ENCODE data around the gene VPREB3.

DNA sequence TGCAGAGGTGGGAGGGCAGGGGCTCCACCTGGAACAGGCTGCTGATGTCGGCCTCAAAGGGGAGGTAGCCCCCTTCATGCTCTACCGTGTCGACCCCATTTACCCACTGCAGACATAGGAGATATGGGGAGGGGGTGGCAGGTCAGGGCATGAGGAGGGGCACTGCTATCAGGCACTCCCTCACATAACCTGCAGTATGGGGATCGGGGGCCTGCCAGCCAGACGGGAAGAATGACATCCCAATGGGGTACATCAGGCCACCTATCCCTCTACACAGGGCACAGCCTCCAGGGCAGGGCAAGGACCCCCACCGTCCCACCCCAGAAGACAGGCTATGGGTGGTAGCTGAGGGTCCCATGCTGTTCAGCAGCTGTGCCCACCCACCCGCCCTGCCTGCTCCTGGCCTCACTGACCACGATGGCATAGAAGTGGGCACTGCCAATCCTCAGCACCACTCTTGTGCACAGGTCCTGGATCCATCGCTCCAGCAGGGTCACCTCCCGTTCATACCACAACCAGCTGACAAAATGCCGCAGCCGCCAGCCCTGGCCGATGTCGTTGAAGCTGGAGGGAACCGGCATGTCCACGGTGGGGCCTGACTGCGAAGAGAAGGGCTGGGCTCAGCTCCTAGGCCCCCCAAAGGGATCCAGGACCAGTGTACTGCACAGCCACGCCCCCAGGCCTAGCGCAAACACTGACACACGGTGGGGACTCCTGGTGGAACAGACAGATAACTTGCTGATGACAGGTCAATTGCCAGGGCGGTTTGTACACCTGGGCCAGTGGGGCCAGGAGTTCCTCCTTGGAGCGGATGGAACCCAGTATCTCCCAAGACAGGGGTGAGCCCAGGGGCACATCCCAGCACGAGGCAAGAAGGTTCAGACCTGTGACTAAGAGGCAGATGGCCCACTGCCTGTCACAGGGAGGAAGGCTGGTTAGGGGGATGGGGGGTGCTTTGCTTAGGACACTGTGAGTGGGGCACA lies 39.3 kb downstream of the VPREB3 start:
- TF ChIP-seq, protein P1, sequence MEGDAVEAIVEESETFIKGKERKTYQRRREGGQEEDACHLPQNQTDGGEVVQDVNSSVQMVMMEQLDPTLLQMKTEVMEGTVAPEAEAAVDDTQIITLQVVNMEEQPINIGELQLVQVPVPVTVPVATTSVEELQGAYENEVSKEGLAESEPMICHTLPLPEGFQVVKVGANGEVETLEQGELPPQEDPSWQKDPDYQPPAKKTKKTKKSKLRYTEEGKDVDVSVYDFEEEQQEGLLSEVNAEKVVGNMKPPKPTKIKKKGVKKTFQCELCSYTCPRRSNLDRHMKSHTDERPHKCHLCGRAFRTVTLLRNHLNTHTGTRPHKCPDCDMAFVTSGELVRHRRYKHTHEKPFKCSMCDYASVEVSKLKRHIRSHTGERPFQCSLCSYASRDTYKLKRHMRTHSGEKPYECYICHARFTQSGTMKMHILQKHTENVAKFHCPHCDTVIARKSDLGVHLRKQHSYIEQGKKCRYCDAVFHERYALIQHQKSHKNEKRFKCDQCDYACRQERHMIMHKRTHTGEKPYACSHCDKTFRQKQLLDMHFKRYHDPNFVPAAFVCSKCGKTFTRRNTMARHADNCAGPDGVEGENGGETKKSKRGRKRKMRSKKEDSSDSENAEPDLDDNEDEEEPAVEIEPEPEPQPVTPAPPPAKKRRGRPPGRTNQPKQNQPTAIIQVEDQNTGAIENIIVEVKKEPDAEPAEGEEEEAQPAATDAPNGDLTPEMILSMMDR (IDR thresholded peaks at IDR 0.05) = no peak
- no peak for TF ChIP-seq POLR2A (IDR thresholded peaks at IDR 0.05)

All from body of pancreas (tissue), 4 donors.